Stimulated activated CD8-positive, alpha-beta memory T cell treated with anti-CD3 and anti-CD28 coated beads, Interleukin-4, amount 100 ng/mL, for 24 hours (primary cell): Measurements from ENCODE around the gene CNEP1R1.

Experiments
- DNase-seq: peaks from one replicate; pipeline ENCODE4 v3.0.0-alpha.2; 2020; ENCODE audit warnings: low read depth

The CNEP1R1 gene

DNA sequence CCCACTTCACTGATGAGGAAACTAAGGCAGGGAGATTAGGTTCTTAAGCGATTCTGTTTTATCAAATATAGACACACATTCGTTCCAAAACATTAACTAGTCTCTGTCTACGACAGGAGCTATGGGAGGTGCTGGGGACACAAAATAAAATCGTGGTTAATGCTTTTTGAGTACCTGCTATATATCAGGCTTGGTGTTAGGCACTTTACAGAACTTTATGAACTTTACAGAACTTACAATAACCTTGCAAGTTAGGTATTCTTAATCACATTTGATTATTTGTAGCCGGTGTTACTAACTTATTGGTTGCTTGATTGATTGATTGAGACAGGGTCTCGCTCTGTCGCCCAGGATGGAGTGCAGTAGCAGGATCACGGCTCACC, 40.2 kb downstream of the CNEP1R1 start:
- DNase-seq = no peak

DNA sequence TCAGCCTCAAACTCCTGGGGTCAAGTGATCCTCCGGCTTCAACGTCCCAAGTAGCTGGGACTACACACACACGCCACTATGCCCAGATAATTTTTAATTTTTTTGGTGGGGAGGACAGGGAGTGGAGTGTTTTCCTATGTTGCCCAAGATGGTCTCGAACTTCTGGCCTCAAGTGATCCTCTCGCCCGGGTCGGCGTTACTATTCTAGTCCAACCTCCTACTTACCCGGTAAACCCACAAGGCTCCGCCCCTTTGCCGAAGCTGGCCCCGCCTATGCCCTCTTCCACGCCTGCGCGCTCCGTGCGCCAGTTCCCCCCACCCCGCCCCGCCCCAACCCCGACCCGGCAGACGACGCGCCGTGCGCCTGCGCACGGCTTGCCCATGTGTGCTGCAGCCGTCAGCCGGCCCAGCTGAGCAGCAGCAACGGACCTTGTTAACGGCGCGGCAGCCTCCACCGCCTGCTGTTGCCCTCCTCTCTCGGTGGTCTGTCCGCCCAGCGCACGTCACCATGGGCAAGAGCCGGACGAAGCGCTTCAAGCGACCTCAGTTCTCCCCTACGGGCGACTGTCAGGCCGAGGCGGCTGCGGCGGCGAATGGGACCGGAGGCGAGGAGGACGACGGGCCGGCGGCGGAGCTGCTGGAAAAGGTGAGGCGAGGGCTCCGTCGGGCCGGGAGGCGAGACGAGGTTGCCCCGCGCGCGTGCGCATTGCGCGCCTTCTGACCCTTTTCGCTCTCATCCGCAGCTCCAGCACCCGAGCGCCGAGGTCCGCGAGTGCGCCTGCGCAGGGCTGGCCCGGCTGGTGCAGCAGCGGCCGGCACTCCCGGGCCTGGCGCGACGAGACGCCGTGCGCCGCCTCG, 40.8 kb downstream of the CNEP1R1 start, which contains the start of gene HEATR3:
Gene HEATR3, plus strand, starts transcription at position 347 of the 858 bp plus-strand sequence. Its CDS starts 162 bp downstream, at position 509.
- peak; percentile 89 for DNase-seq

DNA sequence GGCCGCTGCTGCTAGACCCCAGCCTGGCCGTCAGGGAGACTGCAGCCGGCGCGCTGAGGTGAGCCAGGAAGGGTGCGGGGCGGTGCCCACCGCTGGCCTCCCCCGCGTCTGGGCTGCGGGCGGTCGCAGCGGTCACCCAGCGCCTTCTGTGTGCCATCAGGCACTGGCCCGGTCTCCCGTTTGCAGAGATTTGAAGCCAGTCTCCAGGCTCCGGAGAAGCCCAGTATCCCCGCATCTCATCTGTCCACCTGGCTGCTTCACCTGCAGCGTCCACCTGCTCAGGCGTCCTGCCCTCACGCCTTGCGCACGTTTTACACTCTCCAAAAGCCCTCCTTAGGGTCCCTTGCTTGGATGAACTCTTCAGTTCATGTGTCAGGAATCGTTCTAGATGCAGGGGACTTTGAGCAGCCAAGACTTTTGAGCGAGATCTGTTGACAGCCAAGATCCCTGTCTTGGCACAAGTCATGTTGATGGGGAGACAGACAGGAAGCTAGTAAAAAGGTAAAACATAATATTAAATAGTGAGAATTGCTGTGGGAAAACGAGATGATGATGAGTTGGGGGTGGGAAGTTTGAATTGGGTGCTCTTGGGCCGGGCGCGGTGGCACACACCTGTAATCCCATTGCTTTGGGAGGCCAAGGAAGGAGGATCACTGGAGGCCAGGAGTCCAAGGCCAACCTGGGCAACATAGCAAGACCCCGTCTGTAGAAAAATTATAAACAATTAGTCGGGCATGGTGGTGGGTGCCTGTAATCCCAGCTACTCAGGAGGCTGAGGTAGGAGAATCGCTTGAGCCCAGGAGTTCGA, 41.7 kb downstream of the CNEP1R1 start:
- no peak for DNase-seq

DNA sequence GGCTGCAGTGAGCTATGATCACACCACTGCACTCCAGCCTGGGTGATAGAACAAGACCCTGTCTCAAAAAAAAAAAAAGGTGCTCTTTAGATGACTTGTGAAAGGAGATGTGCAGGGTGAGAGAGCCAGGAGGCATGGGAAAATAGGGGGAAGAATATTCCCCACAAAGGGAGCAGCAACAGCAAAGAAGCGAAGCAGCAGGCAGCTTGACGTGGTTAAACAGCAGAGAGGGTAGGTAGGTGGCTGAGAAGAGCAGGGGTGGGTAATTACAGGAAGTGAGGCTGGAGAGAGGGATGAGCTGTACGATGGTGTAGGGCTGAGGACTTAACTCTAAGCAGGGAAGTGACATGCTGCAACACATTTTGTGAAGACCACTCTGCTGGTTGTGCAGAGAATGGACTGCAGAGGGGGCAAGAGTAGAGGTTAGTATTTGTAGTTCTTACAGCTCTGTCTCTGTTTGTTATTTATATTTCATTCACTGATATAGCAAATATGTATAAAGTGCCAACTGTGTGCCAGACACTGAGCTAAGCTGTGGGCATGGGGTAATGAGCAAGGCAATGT, 42.3 kb downstream of the CNEP1R1 start:
- no peak for DNase-seq

DNA sequence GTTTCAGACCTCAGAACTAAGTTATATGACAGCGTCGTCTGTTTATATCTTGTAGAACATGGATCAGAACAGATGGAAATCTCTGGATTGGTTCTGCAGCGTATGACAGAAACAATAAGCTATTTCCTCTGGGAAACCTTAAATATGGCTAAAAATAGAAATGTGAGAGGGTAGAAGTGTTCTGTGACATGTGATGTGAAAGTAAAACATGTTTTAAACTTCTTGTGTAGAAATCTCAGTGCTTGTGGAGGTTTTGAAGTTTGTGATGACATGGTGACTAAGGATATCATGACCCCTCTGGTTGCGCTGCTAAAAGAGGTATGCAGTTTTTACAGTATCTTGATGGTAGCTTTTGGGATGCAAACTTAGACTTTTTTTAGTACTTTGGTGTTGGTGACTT, 43.5 kb downstream of the CNEP1R1 start:
- DNase-seq = no peak

DNA sequence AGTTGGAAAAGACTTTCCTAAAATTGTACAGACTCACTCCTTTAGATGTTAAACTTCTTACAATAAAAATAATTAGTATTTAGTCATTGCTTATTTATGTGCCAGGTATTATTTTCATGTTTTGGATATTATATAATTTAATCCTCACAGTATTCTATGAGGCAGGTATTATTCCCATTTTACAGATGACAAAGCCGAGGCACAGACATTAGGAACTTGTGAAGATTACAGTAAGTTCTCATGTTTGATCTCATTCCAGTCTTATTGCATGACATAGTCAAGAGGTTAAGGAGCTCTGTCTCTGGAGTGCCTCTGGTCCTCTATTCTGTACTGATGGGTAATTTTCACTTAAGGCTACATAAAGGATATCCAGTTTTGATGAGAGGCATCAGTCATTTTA, 44.0 kb downstream of the CNEP1R1 start:
- no peak for DNase-seq

DNA sequence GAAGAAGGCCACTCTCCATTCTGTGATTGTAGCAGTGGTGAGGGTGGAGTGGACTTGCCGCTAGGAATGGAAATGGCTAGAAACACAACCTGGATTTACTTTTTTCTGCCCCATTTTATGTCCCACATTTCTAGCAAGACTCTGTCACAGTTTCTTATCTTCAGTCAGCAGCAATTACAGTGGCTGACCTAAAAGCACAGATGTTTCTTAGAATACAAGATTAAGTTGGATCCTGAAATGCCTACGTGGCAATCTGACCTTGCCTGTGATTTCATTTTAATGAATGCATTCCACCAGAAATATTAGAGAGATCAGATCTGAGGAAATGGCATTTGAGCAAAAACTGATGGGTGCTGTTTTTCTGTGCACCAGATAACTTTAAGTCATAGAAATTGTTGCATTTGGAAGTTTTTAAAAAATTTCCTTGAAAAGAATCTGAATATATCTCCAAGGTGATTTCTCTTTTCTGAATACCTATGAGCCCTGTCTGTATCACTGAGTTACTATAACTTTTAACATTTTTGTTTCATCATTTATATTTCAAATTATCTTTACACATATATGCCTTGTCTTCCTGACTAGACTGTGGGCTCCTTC, 46.1 kb downstream of the CNEP1R1 start:
- no peak for DNase-seq

DNA sequence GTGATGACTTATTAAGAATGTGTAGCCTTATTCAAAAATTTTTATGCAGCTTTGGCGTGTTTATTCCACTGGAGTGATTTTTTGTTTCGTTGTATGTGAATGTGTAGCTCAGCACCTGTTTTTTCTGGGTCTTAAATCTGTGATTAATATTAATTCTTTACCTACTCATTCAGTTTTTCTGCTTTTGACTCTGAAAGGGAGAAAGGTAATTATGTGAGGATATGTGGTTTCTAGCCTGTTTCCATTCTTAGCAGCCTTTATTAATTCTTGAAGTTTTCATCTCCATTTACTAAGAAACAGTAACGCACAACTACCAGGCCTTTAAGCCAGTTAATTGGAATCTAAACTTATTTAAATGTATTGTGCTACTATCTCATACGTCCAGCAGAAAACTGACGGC, 47.7 kb downstream of the CNEP1R1 start:
- no peak for DNase-seq

DNA sequence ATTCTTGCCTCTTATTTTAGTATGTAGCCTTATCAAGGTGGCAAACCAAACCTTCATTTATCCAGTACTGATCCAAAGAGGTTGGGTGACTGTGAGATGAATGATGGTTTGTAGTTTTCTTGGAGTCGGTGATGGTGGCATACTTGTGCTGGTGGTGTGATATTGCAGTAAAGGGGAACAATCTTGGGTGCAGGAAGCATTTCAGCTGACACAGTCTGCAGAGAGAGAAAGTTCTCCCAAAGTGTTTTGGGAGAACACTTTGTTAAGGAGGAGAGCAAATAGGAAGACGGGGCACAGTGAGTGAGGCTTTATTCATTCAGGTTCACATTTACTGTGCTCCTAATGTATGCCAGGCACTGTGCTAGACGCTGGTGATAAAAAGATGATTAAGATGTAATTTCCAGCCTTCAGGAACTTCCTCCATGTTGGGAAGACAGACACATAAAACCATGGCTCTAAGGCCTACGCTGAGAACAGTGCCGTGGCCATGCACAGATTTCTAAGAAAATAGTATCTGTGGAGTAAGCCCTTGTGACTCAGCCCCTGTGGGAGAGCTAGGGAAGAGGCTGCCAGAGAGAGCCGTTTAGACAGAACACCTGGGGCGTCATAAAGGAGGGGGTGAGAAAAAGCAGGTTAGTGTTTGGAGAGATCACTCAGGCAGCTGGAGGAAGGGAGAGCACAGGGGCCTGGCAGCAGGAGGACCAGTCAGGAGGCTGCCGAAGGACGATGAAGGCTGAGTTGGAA, 54.5 kb downstream of the CNEP1R1 start:
- no peak for DNase-seq

DNA sequence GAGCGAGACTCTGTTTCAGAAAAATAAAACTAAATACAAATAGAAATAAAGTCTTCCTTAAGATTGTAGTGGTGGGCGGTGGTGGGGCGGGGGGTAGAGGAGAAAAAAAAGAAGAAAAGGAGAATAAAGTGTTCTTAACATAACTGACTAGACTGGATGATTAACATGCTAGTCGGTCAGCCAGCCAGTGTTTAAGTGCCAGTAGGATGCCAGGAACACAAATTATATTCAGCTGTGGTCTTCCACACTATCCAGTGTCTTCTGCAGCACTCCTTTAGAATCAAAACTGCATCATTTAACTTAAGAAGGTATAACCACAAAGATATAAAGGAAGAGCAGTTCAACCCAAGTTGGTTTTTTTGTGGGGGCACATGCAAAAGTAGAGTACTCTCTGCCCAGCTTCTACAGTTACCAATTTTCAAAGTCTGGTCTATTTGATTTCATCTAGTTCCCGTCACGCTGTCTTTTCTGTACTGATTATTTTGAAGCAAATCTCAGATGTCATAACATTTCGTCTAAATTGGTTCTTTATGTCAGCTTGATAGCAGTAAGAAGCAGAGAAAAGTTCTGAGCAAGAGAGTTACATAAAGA, 56.5 kb downstream of the CNEP1R1 start:
- no peak for DNase-seq

DNA sequence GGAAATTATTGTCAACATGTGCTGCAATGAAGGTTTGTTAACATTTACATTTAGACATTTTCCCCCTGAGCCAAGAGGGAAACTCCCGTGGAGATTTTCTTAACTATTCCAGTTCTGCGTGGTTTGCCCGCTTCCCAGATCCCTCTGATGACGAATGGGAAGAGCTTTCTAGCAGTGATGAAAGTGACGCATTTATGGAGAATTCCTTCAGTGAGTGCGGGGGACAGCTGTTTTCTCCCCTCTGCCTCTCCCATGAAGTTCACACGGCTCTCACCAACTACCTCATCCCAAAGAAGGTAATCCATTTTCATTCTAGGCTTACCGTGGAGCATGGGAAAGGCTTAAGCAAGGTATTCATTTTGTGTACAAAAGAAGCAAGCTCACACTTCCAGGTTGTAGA, 59.0 kb downstream of the CNEP1R1 start:
- no peak for DNase-seq

DNA sequence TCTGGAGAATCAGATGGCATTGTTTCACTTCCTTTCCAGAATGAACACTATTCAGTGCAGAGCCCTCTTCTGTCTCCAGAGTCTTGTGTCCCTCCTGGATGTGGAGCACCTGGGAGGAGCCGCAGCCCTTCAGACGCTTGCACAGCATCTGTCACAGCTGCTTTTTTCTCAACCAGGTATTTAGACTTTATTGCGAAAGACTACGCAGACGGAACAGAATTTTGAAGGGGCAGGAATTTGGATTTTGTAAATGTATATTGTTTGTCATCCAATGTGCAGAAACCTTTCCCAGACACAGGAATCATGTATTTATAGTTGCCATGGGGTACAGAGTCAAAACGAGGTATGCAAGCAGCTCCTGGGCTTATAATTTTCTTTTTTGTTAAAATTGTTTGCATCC, 61.2 kb downstream of the CNEP1R1 start:
- no peak for DNase-seq
